Fibroblast of skin of scalp (primary cell): Measurements from ENCODE around the gene IFT80.
"Not testable (repeated sequence)": the region's sequence is repeated elsewhere in the genome, so short reads cannot be mapped to it uniquely, and the experiment has no call there.

Experiments used
- DNase-seq: peaks from one replicate; pipeline ENCODE4 v3.0.0-alpha.2; 2013

IFT80 gene

GRCh38 chr3:160260587-160261270 is 138.3 kb downstream of the IFT80 start:
- no peak for DNase-seq

GRCh38 chr3:160259589-160259988 is 139.4 kb downstream of the IFT80 start:
- DNase-seq: peak; percentile 28

- DNase-seq: no peak
Observed at GRCh38 chr3:160257606-160258005, 141.4 kb downstream of the IFT80 start.

GRCh38 chr3:160253298-160253697 is 145.7 kb downstream of the IFT80 start:
- no peak for DNase-seq

- DNase-seq: no peak
Observed at GRCh38 chr3:160247766-160248165, 151.3 kb downstream of the IFT80 start.

GRCh38 chr3:160245261-160245800 is 153.7 kb downstream of the IFT80 start:
- no peak for DNase-seq

GRCh38 chr3:160240719-160241118 is 158.3 kb downstream of the IFT80 start:
- not testable (repeated sequence) for DNase-seq

- DNase-seq: no peak
Observed at GRCh38 chr3:160232014-160232413, 167.0 kb downstream of the IFT80 start.

- DNase-seq: no peak
Observed at GRCh38 chr3:160227419-160227818, 171.6 kb downstream of the IFT80 start.

- DNase-seq: no peak
Observed at GRCh38 chr3:160226026-160226907, 172.8 kb downstream of the IFT80 start.

- DNase-seq: peak; percentile 41
Observed at GRCh38 chr3:160225176-160226025, 173.6 kb downstream of the IFT80 start, which contains the start of gene C3orf80. TSS of gene C3orf80 (plus strand) at chr3:160225422. CDS start at chr3:160225636, 214 bp downstream.

GRCh38 chr3:160224811-160225175 is 174.2 kb downstream of the IFT80 start:
- DNase-seq: no peak

GRCh38 chr3:160224256-160224655 is 174.8 kb downstream of the IFT80 start:
- no peak for DNase-seq

GRCh38 chr3:160221019-160221418 is 178.0 kb downstream of the IFT80 start:
- DNase-seq: no peak

- no peak for DNase-seq
Observed at GRCh38 chr3:160220038-160220437, 179.0 kb downstream of the IFT80 start.

GRCh38 chr3:160218136-160218535 is 180.9 kb downstream of the IFT80 start:
- DNase-seq: no peak

- no peak for DNase-seq
Observed at GRCh38 chr3:160217675-160218074, 181.3 kb downstream of the IFT80 start.

GRCh38 chr3:160213191-160213590 is 185.8 kb downstream of the IFT80 start:
- DNase-seq: no peak

- peak; percentile 58 for DNase-seq
Observed at GRCh38 chr3:160210799-160211221, 188.2 kb downstream of the IFT80 start.

- DNase-seq: no peak
Observed at GRCh38 chr3:160210341-160210740, 188.7 kb downstream of the IFT80 start.
